ENCODE results near the gene BOK. TPM values are rescaled to one million over a fixed set of nuclear protein-coding genes. Genes with fewer than 3 reads are reported as not detected.

BOK gene
- total and polyA plus RNA-seq, 2 of the 4 experiments (the other 2 are of a cell fraction), result 13.3 to 34.4 TPM

GRCh38 chr2:241531161-241531722 is 27.3 kb upstream of the BOK start:
- no peak overlapping the region for H3K27ac ChIP-seq (ENCODE audit: insufficient read depth, low read length)
- dilution Hi-C loops (cut with HindIII; ENCODE audit: low sequenced_read_pairs, unreplicated experiment), result no loop called here

More at GRCh38 chr2:241531161-241531722, 27.3 kb upstream of the BOK start:
- H2BK120ac ChIP-seq (ENCODE audit: low read depth, low read length), result no peak overlapping the region
- 84% methylated on average over 2 of the region's 13 CpGs; no CpG with 5 or more reads in 1 of the 2 experiments for WGBS, 2 experiments (ENCODE audit: extremely low coverage in 2 of 2, insufficient read length in 1 of 2)
- in situ Hi-C loops (cut with MboI; ENCODE audit: low sequenced_read_pairs), result no loop called here
- H2BK20ac ChIP-seq (ENCODE audit: low read depth, low read length), result no peak overlapping the region
- no peaks in the 10 kb centered on the region for H4K20me1 ChIP-seq (ENCODE audit: insufficient read depth, low read length)
- peaks cover 22% of the 10 kb centered on the region for H3K27me3 ChIP-seq (ENCODE audit: control insufficient read depth, insufficient read depth, low read length)
- H3K23ac ChIP-seq (ENCODE audit: low read depth, low read length), result no peak overlapping the region
- H3K4me1 ChIP-seq (ENCODE audit: control insufficient read depth, insufficient read depth, low read length), result no peaks in the 10 kb centered on the region
- no peaks in the 10 kb centered on the region for H3K9me1 ChIP-seq (ENCODE audit: insufficient read depth, low read length)
- no peak overlapping the region for H4K5ac ChIP-seq (ENCODE audit: low read depth, low read length)
- H3K9ac ChIP-seq (ENCODE audit: low read depth, low read length), result no peak overlapping the region
- no peak overlapping the region for H2AK5ac ChIP-seq (ENCODE audit: low read depth, low read length)
- no peak overlapping the region for H4K91ac ChIP-seq (ENCODE audit: insufficient read depth, low read depth, low read length)
- H3K56ac ChIP-seq (ENCODE audit: extremely low read depth, insufficient read depth, low read length), result no peak overlapping the region
- no peak overlapping the region for H4K8ac ChIP-seq (ENCODE audit: low read depth in 2 of 2, low read length in 2 of 2)
- no peak overlapping the region for H2BK15ac ChIP-seq (ENCODE audit: low read depth, low read length)
- no TSS peak for BruUV-seq (replicated peaks)
- H2BK5ac ChIP-seq (ENCODE audit: low read depth, low read length, poor library complexity, severe bottlenecking), result no peak overlapping the region
- H3K79me1 ChIP-seq (ENCODE audit: low read depth in 1 of 2, low read length in 2 of 2), result no peaks in the 10 kb centered on the region
- H3K4me3 ChIP-seq (ENCODE audit: insufficient read depth, low read depth, low read length), result no peak overlapping the region
- H3K9me3 ChIP-seq (ENCODE audit: control insufficient read depth, insufficient read depth, low read length), result no peaks in the 10 kb centered on the region
- H3K36me3 ChIP-seq (ENCODE audit: control insufficient read depth, insufficient read depth, low read length), result no peaks in the 10 kb centered on the region
- TF ChIP-seq MAZ (IDR thresholded peaks at IDR 0.05; ENCODE audit: borderline replicate concordance, low read depth, low read length) (no peak), CHD1 (IDR thresholded peaks at IDR 0.05; ENCODE audit: low read depth, low read length) (no peak), POLR2A (IDR thresholded peaks at IDR 0.05; ENCODE audit: low read depth, low read length) (no peak), FOS (IDR thresholded peaks at IDR 0.05; ENCODE audit: low read depth, low read length) (no peak), RCOR1 (IDR thresholded peaks at IDR 0.05; ENCODE audit: insufficient replicate concordance, low read length) (no peak), MAFK (IDR thresholded peaks at IDR 0.05; ENCODE audit: low read depth, low read length) (no peak), BHLHE40 (IDR thresholded peaks at IDR 0.05; ENCODE audit: low read depth, low read length) (no peak), NFE2L2 (IDR thresholded peaks at IDR 0.05; ENCODE audit: low read depth, low read length) (no peak), USF2 (IDR thresholded peaks at IDR 0.05; ENCODE audit: low read depth, low read length) (no peak), SMC3 (IDR thresholded peaks at IDR 0.05; ENCODE audit: low read depth, low read length) (no peak), CEBPB (IDR thresholded peaks at IDR 0.05; ENCODE audit: low read depth, low read length) (no peak), CTCF (conservative IDR thresholded peaks at IDR 0.05; ENCODE audit: low read depth, low read length) (no peak), MXI1 (IDR thresholded peaks at IDR 0.05; ENCODE audit: borderline replicate concordance, low read depth, low read length) (no peak), RAD21 (IDR thresholded peaks at IDR 0.05; ENCODE audit: low read length) (no peak), RFX5 (IDR thresholded peaks at IDR 0.05; ENCODE audit: low read depth, low read length) (no peak)
- TF ChIP-seq, protein P1, sequence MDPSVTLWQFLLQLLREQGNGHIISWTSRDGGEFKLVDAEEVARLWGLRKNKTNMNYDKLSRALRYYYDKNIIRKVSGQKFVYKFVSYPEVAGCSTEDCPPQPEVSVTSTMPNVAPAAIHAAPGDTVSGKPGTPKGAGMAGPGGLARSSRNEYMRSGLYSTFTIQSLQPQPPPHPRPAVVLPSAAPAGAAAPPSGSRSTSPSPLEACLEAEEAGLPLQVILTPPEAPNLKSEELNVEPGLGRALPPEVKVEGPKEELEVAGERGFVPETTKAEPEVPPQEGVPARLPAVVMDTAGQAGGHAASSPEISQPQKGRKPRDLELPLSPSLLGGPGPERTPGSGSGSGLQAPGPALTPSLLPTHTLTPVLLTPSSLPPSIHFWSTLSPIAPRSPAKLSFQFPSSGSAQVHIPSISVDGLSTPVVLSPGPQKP (IDR thresholded peaks at IDR 0.05; ENCODE audit: borderline replicate concordance, low read depth, low read length), result no peak
- no peak overlapping the region for H2AFZ ChIP-seq (replicated peaks; ENCODE audit: low read length, poor library complexity)
- no peak overlapping the region for H2AK9ac ChIP-seq (replicated peaks; ENCODE audit: low read depth, low read length, poor library complexity)
- no peak overlapping the region for H3K4me2 ChIP-seq (ENCODE audit: low read depth, low read length)
- no peak overlapping the region for H3K18ac ChIP-seq (ENCODE audit: low read depth, low read length)
- POLR2A ChIA-PET (ENCODE audit: unreplicated experiment), result no interaction called here
- CTCF ChIA-PET, result no interaction called here
- DNase-seq (no peak), ATAC-seq (ENCODE audit: low read depth) (no peak)
- intact Hi-C loops (cut with micrococcal nuclease), result no loop called here
- H3K14ac ChIP-seq (replicated peaks; ENCODE audit: low read depth, low read length), result no peak overlapping the region
- H3K4ac ChIP-seq (ENCODE audit: low read depth, low read length), result no peak overlapping the region
